LNCaP clone FGC (cell line): Measurements from ENCODE around the gene AHDC1.

ENCODE experiments used
- DNase-seq: peaks from one replicate; pipeline ENCODE4 v3.0.0-alpha.2; 2011; ENCODE audit warnings: low read depth
- H3K4me3 ChIP-seq: 2 replicates; pipeline ENCODE4 v1.5.1; 2011; ENCODE audit warnings: mild to moderate bottlenecking, low read depth, low read length, control low read depth
- TF ChIP-seq, protein P1 (sequence below): IDR thresholded peaks from 2 replicates; pipeline ENCODE4 v1.5.1; 2012; ENCODE audit warnings: mild to moderate bottlenecking; ENCODE audit not compliant: control insufficient read depth, insufficient read depth; ENCODE audit errors: extremely low read depth

The AHDC1 gene

DNA sequence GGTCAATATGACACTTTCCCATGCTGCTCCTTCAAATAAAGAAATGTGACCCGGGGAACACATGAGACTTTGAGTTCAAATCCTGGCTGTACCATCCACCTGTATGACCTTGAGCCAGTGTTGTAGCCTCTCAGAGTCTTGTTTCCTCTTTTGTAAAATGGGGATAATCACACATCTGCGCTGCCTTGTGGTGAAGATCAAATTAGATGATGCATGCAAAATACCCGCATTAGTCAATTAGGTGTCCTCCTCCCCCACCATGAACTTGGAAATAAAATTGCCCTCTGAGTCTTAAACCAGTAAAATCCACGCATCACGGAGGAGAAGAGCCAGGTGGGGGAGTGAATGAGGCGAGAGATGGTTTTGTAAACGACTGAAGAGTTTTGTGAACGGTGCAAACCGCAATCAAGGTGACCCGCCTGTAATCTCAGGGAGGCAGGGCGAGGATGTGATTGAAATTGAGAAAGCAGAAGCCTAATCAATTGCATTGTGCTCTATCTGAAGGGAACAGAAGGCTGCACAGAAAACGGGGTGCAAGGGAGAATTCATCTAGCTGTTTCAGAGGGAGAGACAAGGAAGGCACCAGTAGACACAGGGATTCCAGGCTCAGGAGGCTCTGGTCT is 5.8 kb upstream of the AHDC1 start:
- no peak for DNase-seq

DNA sequence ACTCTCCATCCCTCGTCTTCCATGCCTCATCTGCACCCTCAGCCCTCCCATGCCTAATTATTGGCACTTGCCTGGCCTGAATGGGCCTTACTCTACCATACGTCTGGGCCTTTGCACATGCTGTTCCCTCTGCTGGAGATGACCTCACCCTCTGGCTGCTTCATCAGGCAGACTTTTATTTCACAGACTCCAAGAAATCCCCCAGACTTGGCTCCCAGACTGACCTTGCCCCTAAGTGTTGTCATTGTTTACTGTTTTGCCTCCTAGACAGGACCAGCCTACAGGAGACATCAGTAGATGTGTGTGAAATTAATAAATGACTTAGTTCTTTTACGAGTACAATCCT is 5.2 kb upstream of the AHDC1 start:
- TF ChIP-seq, protein P1, sequence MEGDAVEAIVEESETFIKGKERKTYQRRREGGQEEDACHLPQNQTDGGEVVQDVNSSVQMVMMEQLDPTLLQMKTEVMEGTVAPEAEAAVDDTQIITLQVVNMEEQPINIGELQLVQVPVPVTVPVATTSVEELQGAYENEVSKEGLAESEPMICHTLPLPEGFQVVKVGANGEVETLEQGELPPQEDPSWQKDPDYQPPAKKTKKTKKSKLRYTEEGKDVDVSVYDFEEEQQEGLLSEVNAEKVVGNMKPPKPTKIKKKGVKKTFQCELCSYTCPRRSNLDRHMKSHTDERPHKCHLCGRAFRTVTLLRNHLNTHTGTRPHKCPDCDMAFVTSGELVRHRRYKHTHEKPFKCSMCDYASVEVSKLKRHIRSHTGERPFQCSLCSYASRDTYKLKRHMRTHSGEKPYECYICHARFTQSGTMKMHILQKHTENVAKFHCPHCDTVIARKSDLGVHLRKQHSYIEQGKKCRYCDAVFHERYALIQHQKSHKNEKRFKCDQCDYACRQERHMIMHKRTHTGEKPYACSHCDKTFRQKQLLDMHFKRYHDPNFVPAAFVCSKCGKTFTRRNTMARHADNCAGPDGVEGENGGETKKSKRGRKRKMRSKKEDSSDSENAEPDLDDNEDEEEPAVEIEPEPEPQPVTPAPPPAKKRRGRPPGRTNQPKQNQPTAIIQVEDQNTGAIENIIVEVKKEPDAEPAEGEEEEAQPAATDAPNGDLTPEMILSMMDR = no peak
- H3K4me3 ChIP-seq = no peak overlapping the region
- no peak for DNase-seq

More for the DNA sequence above, 5.8 kb upstream of the AHDC1 start:
- TF ChIP-seq, protein P1 = no peak
- H3K4me3 ChIP-seq = no peak overlapping the region

GRCh38 chr1:27607239-27607804 is 3.4 kb upstream of the AHDC1 start:
- H3K4me3 ChIP-seq = no peak overlapping the region
- TF ChIP-seq, protein P1 = no peak
- DNase-seq = no peak

DNA sequence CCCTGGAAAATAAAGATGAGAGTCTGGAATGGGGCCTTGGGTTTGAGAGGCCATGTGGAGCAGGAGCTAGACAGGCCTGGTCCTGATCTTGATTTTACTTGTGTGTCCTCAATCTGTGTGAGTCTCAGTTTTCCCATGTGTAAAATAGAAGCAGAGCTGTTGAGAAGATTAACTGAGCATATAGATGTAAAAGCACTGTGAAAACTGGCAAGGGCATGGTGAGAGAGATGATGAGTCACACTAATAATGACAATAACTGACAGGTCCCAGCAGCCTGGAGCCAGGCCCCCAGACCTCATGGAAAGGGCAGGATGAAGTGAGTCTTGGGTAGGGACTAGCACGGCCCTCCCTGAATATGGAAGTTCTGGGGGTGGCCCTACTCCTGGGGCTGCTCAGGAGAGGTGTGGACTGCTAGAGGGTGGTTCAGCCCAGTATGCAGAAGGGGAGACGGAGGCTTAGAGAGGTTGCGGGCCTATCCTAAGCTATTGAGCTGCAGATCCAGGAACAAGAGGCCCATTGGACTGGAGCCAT is 2.8 kb upstream of the AHDC1 start:
- no peak for DNase-seq
- TF ChIP-seq, protein P1 = no peak

GRCh38 chr1:27605796-27606707 is 2.1 kb upstream of the AHDC1 start:
- no peak for DNase-seq
- no peak overlapping the region for H3K4me3 ChIP-seq
- TF ChIP-seq, protein P1 = peak; percentile 96

More for the DNA sequence above, 2.8 kb upstream of the AHDC1 start:
- no peak overlapping the region for H3K4me3 ChIP-seq

GRCh38 chr1:27605300-27605766 is 1.4 kb upstream of the AHDC1 start:
- H3K4me3 ChIP-seq = no peak overlapping the region
- no peak for DNase-seq
- TF ChIP-seq, protein P1 = no peak
